A549 (cell line): ENCODE data around the gene TSPEAR. TPM values are rescaled to one million over a fixed set of nuclear protein-coding genes. Genes with fewer than 3 reads are reported as not detected.

Experiments
- ATAC-seq, 2 experiments: fragments of 200-7000 bp in 1 of 2; fragments of >200 bp in 1 of 2; cut with Nextera tagmentation in 1 of 2; cut with Tn5 transposase in 1 of 2; 3 replicates each; pipeline versions ENCODE4 v1.8.0 to v1.9.1; 2018 to 2020; ENCODE audit warnings: mild to moderate bottlenecking in 1 of 2, moderate library complexity in 1 of 2
- CTCF ChIA-PET: fragments of 300-600 bp; sonication (Branson Sonifier 250); formaldehyde crosslinking; extraction: SDS; loops from one replicate; lab custom pipeline; 2021; ENCODE audit warnings: antibody characterized with exemption, inconsistent platforms; lab: Yijun Ruan, JAX
- POLR2A ChIA-PET: fragments of 350-600 bp; formaldehyde crosslinking; extraction: SDS; loops from one replicate; lab custom pipeline; 2021; ENCODE audit warnings: antibody characterized with exemption, inconsistent platforms; lab: Yijun Ruan, JAX
- DNase-seq, 2 experiments: peaks; one replicate each; pipeline versions ENCODE4 v3.0.0 to v3.0.0-alpha.2; 2011 to 2016; ENCODE audit warnings: low read depth in 1 of 2, low spot score in 1 of 2
- FAIRE-seq: peaks from 2 replicates; lab custom pipeline; 2011; peaks lifted over from hg19 to GRCh38; lab: Jason Lieb, UNC
- H3K27ac ChIP-seq, 2 experiments: fragments of >200 bp; sonication (Bioruptor Twin); formaldehyde crosslinking; 3 replicates each; pipeline ENCODE4 v1.5.1; 2016 to 2017
- H3K4me1 ChIP-seq: fragments of >200 bp; sonication (Bioruptor Twin); formaldehyde crosslinking; 3 replicates; pipeline ENCODE4 v1.6.1; 2016
- H3K4me2 ChIP-seq: fragments of >200 bp; sonication (Bioruptor Twin); formaldehyde crosslinking; 3 replicates; pipeline ENCODE4 v1.6.1; 2016
- H3K4me3 ChIP-seq: fragments of >200 bp; sonication (Bioruptor Twin); formaldehyde crosslinking; 3 replicates; pipeline ENCODE4 v1.5.1; 2016
- H3K9me3 ChIP-seq: fragments of >200 bp; sonication (Bioruptor Twin); formaldehyde crosslinking; 3 replicates; pipeline ENCODE4 v1.6.1; 2016
- BHLHE40 ChIP-seq: IDR thresholded peaks from 2 replicates; pipeline ENCODE4 v1.6.1; 2012; ENCODE audit warnings: low read depth, low read length, inconsistent platforms
- ELK1 ChIP-seq: fragments of 150-350 bp; IDR thresholded peaks from 2 replicates; pipeline ENCODE4 v1.6.1; 2014; ENCODE audit warnings: low read depth, mild to moderate bottlenecking, low read length
- ESRRA ChIP-seq: fragments of 150-350 bp; IDR thresholded peaks from 2 replicates; pipeline ENCODE4 v1.6.1; 2014; ENCODE audit warnings: mild to moderate bottlenecking, low read length, borderline replicate concordance
- FOSB ChIP-seq: fragments of 250-450 bp; sonication (Bioruptor Pico); IDR thresholded peaks from 2 replicates; pipeline ENCODE4 v1.5.0; 2020; ENCODE audit warnings: mild to moderate bottlenecking, moderate library complexity
- FOSL2 ChIP-seq, 2 experiments: fragments of 450-650 bp in 1 of 2; fragments of >200 bp in 1 of 2; sonication (Bioruptor Twin) in 1 of 2; formaldehyde crosslinking; IDR thresholded peaks; 2 replicates each; pipeline versions ENCODE4 v1.5.0 to v1.6.1; 2016 to 2020; ENCODE audit warnings: mild to moderate bottlenecking in 1 of 2, moderate library complexity in 1 of 2
- HOXA7 ChIP-seq: fragments of 250-450 bp; sonication (Bioruptor Pico); IDR thresholded peaks from 2 replicates; pipeline ENCODE4 v1.5.0; 2020; ENCODE audit warnings: mild to moderate bottlenecking, moderate library complexity
- MAFK ChIP-seq: fragments of 450-650 bp; IDR thresholded peaks from 2 replicates; pipeline ENCODE4 v1.6.1; 2014; ENCODE audit not compliant: partially characterized antibody
- MAZ ChIP-seq: fragments of 150-350 bp; IDR thresholded peaks from 2 replicates; pipeline ENCODE4 v1.6.1; 2014; ENCODE audit warnings: antibody characterized with exemption, low read depth, low read length, borderline replicate concordance
- NR3C1 ChIP-seq: fragments of >200 bp; sonication (Bioruptor Twin); formaldehyde crosslinking; IDR thresholded peaks from 3 replicates; pipeline ENCODE4 v1.6.1; 2017
- POLR2A ChIP-seq: IDR thresholded peaks from 2 replicates; pipeline ENCODE4 v1.6.1; 2012; ENCODE audit warnings: mild to moderate bottlenecking, low read length
- POLR2AphosphoS2 ChIP-seq: conservative IDR thresholded peaks from 2 replicates; pipeline ENCODE4 v1.6.1; 2012; ENCODE audit warnings: low read length, improper control_type of control experiment, inconsistent platforms
- RAD21 ChIP-seq, 2 experiments: fragments of >200 bp in 1 of 2; sonication (Bioruptor Twin) in 1 of 2; formaldehyde crosslinking in 1 of 2; IDR thresholded peaks in 1 of 2; conservative IDR thresholded peaks in 1 of 2; 2 replicates in 1 of 2; 3 replicates in 1 of 2; pipeline ENCODE4 v1.6.1; 2012 to 2018; ENCODE audit warnings: inconsistent platforms in 1 of 2
- RARB ChIP-seq: fragments of 250-450 bp; sonication (Bioruptor Pico); IDR thresholded peaks from 2 replicates; pipeline ENCODE4 v1.8.0; 2021; ENCODE audit warnings: mild to moderate bottlenecking, moderate library complexity
- RNF2 ChIP-seq: fragments of 200-600 bp; sonication (generic); IDR thresholded peaks from 2 replicates; pipeline ENCODE4 v1.6.1; 2016; ENCODE audit warnings: low read depth, mild to moderate bottlenecking, antibody characterized with exemption, moderate library complexity, borderline replicate concordance
- SREBF2 ChIP-seq: fragments of 450-650 bp; IDR thresholded peaks from 2 replicates; pipeline ENCODE4 v1.6.1; 2014; ENCODE audit warnings: mild to moderate bottlenecking, moderate library complexity
- TP53 ChIP-seq: fragments of 250-450 bp; sonication (Bioruptor Pico); IDR thresholded peaks from 2 replicates; pipeline ENCODE4 v1.5.0; 2021; ENCODE audit warnings: mild to moderate bottlenecking, moderate library complexity
- ZNF302 ChIP-seq: fragments of 250-450 bp; sonication (Bioruptor Pico); IDR thresholded peaks from 2 replicates; pipeline ENCODE4 v1.9.0; 2021; ENCODE audit warnings: inconsistent platforms, mild to moderate bottlenecking, moderate library complexity
- WGBS: methylation state at CpG from one replicate; pipeline ENCODE4 v1.1.6; 2017; ENCODE audit errors: missing lambda C conversion rate; 5-methylcytosine and 5-hydroxymethylcytosine counted together
- polyA plus RNA-seq, 4 experiments: library from polyadenylated mRNA; depleted of rRNA in 3 of 4; stranded (reverse); fragments of >200 nt; fragmentation: RNase III in 1 of 4; extraction: RNeasy Plus Mini Kit Qiagen cat#74134 plus additional on column Dnase treatment in 1 of 4; gene quantifications; 2 replicates in 3 of 4; 3 replicates in 1 of 4; pipeline ENCODE4 v1.2.3, GENCODE V29; 2011 to 2017
- TF ChIP-seq, protein P1 (sequence below): fragments of >200 bp; sonication (Bioruptor Twin); formaldehyde crosslinking; IDR thresholded peaks from 3 replicates; pipeline ENCODE4 v1.6.1; 2016

Gene TSPEAR
- polyA plus RNA-seq, 2 of the 4 experiments (the other 2 are of a cell fraction), result not detected

DNA sequence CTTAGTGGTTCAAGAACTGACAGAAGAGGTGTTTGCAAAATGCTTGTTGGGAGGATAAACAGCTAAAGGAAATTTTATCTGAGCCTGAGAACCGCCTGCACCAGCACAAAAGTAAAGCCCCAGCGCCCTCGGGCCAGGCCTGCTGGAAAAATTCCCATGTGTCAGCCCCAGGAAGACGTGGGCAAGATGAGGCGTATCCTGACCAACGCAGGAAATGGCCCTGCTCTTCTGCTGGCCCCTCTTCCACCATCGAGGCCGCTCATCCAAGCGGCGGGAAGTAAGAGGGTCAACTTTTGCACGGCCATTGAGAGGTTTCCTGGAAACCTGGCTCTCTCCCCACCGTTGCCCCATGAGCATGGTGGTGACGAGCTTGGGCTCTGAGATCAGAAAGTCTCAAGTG lies 216.4 kb downstream of the TSPEAR start:
- TF ChIP-seq FOSL2 (IDR thresholded peaks at IDR 0.05) (no peak), FOSL2 (CRISPR knock-in tag; IDR thresholded peaks at IDR 0.05) (no peak), ESRRA (no peak), FOSB (CRISPR knock-in tag) (no peak), MAFK (no peak), MAZ (no peak), ELK1 (no peak), SREBF2 (no peak), POLR2A (no peak), NR3C1 (no peak), RAD21 (conservative IDR thresholded peaks at IDR 0.05 in 1 of 2, IDR thresholded peaks at IDR 0.05 in 1 of 2) (no peak), BHLHE40 (no peak), HOXA7 (CRISPR knock-in tag) (no peak), ZNF302 (CRISPR knock-in tag) (no peak), RARB (CRISPR knock-in tag) (no peak)
- no peaks in the 10 kb centered on the region for H3K4me1 ChIP-seq
- ATAC-seq (no peak), FAIRE-seq (no peak), DNase-seq (no peak)
- H3K9me3 ChIP-seq, result peaks cover 7% of the 10 kb centered on the region; the same call in 2 of the 3 replicates
- CTCF ChIA-PET, result interaction anchor here (1.1 to 3.6 kb wide), 3 partner anchors 14 to 247 kb away, joined by 4 to 12 read pairs (median 6); no protein-coding TSS in a partner anchor
- no peak overlapping the region for H3K4me2 ChIP-seq
- POLR2A ChIA-PET, result no interaction called here
- no peak overlapping the region for H3K27ac ChIP-seq
- H3K4me3 ChIP-seq, result no peak overlapping the region
- WGBS, result 85% methylated on average over 12 of the region's 13 CpGs

GRCh38 chr21:44494418-44494817 lies 217.0 kb downstream of the TSPEAR start:
- DNase-seq (no peak), ATAC-seq (no peak)
- Histone ChIP-seq H3K27ac (no peak overlapping the region), H3K4me2 (no peak overlapping the region)
- CTCF ChIA-PET, result interaction anchor here (1.1 to 3.6 kb wide), 2 partner anchors 14 to 248 kb away, joined by 4 to 12 read pairs; no protein-coding TSS in a partner anchor
- TF ChIP-seq POLR2AphosphoS2, result no peak
- TF ChIP-seq, protein P1, sequence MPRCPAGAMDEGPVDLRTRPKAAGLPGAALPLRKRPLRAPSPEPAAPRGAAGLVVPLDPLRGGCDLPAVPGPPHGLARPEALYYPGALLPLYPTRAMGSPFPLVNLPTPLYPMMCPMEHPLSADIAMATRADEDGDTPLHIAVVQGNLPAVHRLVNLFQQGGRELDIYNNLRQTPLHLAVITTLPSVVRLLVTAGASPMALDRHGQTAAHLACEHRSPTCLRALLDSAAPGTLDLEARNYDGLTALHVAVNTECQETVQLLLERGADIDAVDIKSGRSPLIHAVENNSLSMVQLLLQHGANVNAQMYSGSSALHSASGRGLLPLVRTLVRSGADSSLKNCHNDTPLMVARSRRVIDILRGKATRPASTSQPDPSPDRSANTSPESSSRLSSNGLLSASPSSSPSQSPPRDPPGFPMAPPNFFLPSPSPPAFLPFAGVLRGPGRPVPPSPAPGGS, result no peak
- TF ChIP-seq, all 56 proteins: peak for 0
- H3K4me3 ChIP-seq, result no peak overlapping the region
- peaks cover 7% of the 10 kb centered on the region; the same call in 2 of the 3 replicates for H3K9me3 ChIP-seq
- no peak for FAIRE-seq
- 98% methylated on average over 11 of the region's 17 CpGs for WGBS
- H3K4me1 ChIP-seq, result no peaks in the 10 kb centered on the region
- POLR2A ChIA-PET, result no interaction called here

DNA sequence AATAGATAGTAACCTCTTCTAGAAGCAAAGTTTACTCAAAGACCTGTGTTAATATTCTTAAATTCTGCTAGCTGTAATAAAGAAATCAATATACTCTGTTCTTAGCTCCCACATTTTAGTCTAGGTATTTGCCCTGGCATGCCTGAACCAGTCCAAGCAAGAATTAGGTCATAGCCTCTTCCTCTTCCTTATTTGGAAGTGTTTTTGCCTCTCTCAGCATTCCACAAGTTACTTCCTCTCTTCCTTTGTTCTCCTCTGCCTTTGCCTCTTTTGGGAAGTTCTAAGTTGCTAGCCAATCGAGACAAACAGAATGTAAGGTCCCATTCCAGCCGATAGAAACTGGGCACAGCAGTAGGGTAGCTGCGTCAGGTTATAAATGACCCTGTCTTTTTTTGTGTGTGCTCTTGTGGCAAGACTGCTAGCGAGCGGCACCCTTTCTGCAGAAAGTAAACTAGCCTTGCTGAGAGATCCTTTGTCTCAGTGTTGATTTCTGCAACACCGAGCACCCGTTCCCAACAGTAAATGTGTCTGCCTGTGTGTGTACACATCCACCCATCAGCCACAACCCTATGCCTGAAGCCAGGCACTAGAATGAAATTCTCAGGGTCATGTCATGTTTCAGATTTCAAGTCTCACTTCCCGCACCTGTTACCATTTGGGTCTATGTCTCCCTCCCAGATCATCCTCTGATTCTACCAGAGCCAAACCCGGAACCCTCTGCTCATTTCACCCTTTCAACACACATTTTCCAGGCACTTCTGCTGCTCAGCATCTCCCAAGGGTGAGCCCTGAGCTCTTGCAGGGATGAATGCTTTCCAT lies 218.6 kb downstream of the TSPEAR start:
- Histone ChIP-seq H3K4me3 (no peak overlapping the region), H3K4me1 (no peaks in the 10 kb centered on the region), H3K9me3 (peaks cover 7% of the 10 kb centered on the region; the same call in 2 of the 3 replicates), H3K27ac (no peak overlapping the region), H3K4me2 (no peak overlapping the region)
- FAIRE-seq, result no peak
- no peak for DNase-seq
- POLR2A ChIA-PET, result no interaction called here
- no peak for ATAC-seq
- CTCF ChIA-PET, result interaction anchor here (3.6 kb wide), 1 partner anchor 12 kb away, joined by 12 read pairs; no protein-coding TSS in a partner anchor
- 74% methylated on average over 9 of the region's 9 CpGs for WGBS
- no peak for TF ChIP-seq TP53 (CRISPR knock-in tag)
- no peak for TF ChIP-seq RNF2
